NOMO-1 treated with DMSO at 0.1 percent for 48 hours (cell line): Measurements from ENCODE around the gene F10.

Source experiments
- DNase-seq: peaks from one replicate; lab custom pipeline; 2025; ENCODE audit not compliant: unreplicated experiment; lab: John Stamatoyannopoulos, UW

Gene F10

DNA sequence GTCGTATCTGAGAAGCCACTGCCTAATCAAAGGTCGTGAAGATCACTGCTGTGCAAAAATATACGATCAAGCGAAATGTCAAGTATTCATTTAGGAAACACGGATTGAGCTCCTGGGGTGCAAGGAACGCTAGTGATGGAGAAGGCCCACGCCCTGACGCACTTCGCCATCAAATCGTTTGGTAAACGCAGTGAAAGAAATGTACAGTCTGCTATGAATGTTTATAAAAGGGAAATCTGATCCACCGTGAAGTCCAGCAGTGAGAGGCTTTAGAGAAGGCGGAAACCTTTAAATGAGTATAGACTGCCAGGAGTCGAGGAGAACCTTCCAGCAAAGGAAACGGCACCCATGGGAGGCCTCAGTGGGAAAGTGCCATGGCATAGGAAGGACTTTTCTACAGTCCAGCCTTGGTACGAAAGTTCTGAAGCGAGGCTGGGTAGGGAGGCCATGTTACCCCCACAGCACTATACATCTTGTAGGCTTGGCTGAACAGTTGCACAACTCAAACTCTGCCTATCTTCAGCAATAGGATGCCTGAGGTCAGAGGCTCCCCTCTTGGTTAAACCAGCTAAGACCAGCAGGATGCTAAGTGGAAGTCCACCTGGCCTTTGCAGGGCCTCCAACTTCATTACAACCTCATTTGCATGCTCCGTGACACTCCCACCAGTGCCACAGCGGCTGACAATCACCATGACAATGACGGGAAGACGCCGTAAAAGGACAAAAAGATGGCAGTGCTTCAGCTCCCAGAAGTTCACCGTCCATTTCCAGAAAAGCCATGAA lies 65.5 kb downstream of the F10 start:
- no peak for DNase-seq

DNA sequence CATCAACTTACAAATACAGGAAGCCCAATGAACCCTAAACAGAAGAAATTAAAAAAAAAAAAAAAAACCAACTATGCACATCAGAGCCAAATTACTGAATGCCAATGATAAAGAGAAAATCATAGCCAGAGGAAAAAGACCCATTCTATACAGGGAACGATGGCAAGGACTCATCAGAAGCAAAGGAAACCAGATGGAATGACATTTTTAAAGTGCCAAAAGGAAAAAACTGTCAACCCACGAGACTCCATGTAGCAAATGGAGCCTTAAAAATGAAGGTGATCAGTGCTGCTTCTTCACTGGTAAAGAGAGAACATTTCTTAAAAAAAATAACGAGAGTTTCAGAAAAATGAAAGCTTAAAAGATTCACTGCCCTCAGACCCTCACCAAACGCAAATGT lies 67.6 kb downstream of the F10 start:
- no peak for DNase-seq

DNA sequence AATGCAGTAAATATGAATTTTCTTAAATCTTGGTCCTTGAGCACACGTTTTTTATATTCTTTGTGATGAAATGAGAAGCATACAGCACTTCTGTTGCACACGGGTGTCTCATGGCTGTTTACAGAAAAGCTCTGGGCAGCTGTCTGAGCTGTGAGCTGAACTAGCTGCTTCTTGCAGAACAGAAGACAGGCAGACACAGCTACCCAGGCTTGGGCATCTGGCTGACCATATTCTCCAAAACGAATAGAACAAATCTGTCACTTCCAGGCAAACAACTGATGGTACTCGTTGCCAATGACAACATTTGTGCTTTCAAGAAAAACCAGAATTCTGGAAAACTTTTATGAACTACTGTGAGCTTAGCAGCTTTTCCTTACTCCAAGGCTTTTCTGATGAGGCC lies 69.7 kb downstream of the F10 start:
- DNase-seq, result no peak

DNA sequence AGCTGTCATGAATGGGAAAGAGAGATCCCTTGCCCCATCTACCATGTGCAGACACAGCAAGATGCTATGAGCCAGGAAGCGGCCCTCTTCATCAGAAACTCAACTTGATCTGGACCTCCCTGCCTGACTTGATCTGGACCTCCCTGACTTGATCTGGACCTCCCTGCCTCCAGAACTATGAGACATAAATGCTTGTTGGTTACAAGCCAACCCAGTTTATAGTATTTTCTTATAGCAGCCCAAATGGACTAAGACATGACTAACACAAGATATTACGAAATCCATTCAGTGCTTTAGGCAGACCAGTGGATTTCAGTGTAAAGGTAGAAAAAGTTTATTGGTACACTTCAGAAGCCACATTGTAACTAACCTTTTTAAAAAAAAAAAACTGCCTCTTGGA lies 70.3 kb downstream of the F10 start:
- DNase-seq, result no peak

DNA sequence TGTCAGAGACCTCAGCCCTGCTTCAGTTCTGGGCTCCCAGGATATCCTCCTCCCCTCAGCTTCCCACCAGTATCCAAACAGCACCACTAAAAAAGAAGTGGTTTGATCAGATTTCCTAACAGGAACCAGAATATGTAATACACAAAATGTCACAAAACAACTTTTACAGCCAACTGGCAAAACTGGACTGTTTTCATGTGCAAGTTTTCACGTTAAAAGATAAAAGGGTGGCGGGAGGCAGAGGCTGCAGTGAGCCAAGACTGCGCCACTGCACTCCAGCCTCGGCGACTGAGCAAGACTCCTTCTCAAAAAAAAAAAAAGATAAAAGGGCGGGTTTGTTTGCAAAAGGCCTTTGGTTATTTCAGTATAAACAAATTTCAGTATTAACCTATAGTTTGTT lies 72.8 kb downstream of the F10 start:
- DNase-seq, result no peak

DNA sequence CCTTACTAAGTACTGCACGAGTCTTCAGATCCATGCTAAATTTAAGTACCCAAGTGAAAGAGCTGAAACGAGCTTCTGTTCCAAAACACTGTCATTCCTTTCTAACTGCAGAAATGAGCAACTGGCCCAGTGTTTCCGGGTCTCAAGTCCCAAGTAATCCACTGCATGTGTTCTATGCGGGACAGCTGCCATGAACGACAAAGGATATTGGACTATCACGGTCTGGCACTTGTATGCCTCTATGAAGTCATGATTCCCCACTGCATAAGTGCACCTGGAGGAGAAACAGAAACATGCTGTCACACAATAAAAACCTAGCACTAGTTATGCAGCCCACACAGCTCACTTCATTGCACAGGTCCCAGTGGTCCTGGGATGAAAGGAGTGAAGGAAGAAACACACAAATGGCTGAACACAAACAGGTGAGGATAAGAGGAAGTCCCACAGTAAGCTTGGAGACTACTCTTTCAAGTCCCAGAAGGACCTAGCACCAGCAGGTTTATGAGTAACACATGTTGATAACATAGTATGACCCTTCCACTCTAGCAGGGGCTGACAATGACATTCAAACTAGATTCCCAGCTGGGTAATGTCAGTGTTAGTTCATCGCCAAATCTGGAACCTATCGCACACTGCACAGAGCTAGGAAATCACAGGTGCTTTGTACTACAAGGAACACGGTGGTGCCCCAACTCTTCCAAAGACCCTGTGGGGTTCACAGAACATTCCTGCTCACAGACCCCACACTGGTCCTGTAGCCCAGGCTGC lies 74.6 kb downstream of the F10 start:
- DNase-seq, result no peak
